ENCODE data around the gene MRPL12. TPM values are rescaled to one million over a fixed set of nuclear protein-coding genes. Genes with fewer than 3 reads are reported as not detected.

The MRPL12 gene
- total RNA-seq, 1 donor from 2014 or later = 60.7 TPM

- DNase-seq (ENCODE audit: low spot score) = no peak
Observed at GRCh38 chr17:81682565-81683207, 20.5 kb upstream of the MRPL12 start.

GRCh38 chr17:81683208-81683583, 20.0 kb upstream of the MRPL12 start:
- DNase-seq (ENCODE audit: low spot score) = no peak

- peak; percentile 99 for DNase-seq (ENCODE audit: low spot score)
Observed at GRCh38 chr17:81683584-81684441, 19.4 kb upstream of the MRPL12 start, which contains the start of the genes ARL16 and HGS. TSS of gene ARL16 (minus strand) at chr17:81683797. CDS start at chr17:81683753, 44 bp downstream. TSS of gene HGS (plus strand) at chr17:81684011. CDS start at chr17:81684067, 56 bp downstream.

DNA sequence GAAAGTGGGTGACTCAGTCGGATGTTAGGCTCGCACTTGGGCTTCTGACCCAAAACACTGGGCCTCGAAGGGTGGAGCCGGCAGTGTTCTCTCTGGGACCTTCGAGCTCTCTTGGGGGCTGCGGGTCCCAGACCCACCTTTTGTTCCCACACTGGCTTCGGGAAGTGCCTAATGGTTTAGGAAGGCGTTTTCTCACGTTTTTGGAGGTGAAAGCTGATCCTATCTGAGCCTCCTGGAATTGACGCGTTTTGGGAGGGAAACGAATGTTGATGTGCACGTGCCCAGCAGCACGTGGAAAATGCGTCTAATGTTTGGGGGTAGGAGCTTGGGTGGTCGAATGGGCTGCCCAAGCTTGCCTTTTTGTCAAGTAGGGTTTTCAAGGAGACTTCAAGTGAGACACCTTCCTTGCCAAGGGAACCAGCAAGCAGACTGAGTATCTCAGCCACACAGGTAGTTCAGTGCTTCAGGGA, 18.7 kb upstream of the MRPL12 start:
- DNase-seq (ENCODE audit: low spot score) = no peak

DNA sequence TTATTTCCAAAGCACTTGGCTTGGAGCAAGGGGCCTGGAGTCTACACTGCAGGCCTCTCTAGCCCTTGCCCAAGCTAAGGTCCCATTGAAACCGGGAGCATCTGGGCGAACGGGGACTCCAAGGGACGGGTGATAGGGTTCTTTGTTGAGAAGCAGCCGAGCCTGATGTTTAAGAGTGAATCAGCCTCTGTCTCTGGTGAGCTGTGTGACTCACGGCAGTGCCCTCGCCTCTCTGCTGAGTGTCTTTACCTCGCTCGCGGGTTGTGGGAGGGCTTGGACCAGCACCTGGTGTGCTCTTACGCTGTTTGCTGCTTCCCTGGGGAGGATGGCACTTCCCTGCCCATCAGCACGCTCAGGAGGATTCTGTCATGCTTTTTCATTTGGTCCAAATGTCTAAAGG, 18.1 kb upstream of the MRPL12 start:
- no peak for DNase-seq (ENCODE audit: low spot score)

- no peak for DNase-seq (ENCODE audit: low spot score)
Observed at GRCh38 chr17:81686614-81687013, 16.6 kb upstream of the MRPL12 start.

DNA sequence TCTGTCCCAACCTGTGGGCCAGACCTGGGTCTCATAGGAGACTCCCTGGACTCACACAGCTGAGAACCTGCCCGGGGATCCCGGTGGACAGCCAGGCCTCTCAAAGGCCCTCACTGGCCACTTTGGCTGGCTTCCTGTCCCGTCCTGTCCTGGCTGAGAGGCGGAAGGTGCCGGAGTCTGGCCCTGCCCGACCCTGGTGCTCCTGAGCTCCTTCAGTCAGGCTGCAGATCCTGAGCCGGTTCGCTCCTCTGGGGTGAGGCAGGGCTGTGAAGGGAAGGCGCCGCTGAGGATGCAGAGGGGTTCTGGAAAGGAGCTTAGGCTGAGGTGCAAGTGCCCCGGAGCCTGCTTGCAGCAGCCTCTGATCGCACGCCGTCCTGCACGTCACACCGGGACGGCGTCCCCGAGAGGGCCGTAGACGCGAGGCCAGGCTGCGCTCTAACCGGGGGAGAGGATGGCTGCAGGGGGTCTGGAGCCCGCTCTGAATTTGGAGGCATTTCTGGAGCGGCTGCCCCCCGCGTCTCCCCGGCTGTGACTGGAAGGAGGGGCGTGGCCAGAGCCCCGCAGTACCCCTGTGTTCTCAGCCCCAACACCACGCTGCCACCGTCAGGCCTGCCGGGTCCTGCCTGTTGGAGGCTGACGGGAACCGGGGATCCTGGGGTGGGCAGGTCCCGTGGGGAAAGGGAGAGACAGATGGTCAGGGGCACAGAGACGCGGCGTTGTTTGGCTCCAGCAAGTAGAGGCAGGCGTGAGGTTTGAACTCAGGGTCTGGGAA, 15.2 kb upstream of the MRPL12 start:
- no peak for DNase-seq (ENCODE audit: low spot score)

- DNase-seq (ENCODE audit: low spot score) = no peak
Observed at GRCh38 chr17:81688616-81689015, 14.6 kb upstream of the MRPL12 start.

DNA sequence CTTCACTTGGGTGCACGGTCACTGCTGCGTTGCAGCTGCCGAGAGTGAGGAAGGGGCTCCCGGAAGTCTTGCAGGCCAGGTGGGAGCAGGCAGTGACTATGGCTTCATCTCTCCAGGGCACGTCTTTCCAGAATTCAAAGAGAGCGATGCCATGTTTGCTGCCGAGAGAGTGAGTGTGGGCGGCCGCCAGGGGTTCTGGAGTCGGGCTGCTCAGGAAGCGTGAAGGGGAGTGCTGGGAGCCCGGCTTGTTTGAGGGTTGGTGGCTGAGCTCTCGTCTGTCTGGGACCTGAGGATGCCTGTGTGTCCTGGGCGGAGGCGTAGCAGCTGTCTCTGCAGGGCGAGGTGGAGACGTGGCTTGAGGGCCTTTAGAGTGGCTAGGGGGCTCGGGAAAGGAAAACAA, 13.1 kb upstream of the MRPL12 start:
- no peak for DNase-seq (ENCODE audit: low spot score)

DNA sequence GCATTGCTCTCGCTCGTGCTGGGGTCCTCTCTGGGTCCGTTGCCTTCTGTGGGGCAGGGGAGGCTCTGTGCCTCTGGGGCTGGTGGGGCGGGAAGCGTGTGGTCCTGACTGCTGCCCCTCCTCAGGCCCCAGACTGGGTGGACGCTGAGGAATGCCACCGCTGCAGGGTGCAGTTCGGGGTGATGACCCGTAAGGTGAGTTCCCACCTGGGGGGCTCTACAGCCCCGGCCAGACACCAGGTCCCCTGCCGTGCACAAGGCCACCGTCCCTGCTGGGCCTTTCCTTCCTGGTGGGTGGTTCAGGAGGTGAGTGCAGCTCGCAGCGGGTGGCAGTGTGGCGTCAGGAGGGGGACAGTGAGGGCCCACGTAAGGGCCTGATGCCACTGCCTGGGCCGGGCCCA, 12.6 kb upstream of the MRPL12 start:
- no peak for DNase-seq (ENCODE audit: low spot score)

GRCh38 chr17:81691196-81691595, 12.0 kb upstream of the MRPL12 start:
- DNase-seq (ENCODE audit: low spot score) = no peak

DNA sequence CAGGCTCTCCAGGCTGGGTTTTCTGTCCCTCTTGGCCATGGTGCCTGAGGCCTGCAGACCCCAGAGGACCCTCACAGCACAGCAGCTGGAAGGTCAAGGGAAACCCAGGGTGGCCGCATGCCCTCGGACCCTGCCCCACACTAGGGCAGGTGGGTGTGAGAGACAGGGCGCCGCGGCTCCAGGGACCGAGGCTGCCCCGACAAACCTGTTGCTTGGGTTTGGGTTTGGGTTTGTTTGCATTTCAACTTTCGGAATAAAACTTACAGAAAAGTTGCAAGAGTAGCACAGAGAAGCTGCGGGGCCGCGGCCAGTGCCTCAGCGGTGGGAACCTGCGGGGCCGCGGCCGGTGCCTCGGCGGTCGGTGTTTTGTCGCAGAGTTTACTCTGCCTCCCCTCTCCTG, 11.6 kb upstream of the MRPL12 start:
- no peak for DNase-seq (ENCODE audit: low spot score)

GRCh38 chr17:81693509-81694210, 9.5 kb upstream of the MRPL12 start:
- DNase-seq (ENCODE audit: low spot score) = no peak

GRCh38 chr17:81694810-81695209, 8.4 kb upstream of the MRPL12 start:
- no peak for DNase-seq (ENCODE audit: low spot score)

DNA sequence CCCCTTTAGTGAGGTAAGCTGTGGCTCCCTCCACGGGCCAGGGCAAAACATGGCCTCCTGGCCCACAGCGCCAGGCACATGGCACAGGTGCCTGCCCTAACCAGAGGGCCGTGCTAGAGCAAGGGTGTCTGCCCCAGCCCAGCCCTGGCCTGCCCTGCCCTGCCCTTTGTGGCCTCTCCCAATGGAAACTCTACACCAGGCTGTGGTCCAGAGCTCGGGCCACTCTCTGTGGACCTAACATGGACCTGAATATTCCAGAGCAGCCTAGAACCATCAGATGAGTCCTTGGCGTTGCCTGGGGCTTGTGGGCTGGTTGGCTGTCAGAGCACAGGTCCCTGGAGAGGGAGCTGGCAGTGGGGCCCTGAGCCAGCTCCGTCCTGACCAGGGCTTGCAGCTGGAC, 8.0 kb upstream of the MRPL12 start:
- no peak for DNase-seq (ENCODE audit: low spot score)

DNA sequence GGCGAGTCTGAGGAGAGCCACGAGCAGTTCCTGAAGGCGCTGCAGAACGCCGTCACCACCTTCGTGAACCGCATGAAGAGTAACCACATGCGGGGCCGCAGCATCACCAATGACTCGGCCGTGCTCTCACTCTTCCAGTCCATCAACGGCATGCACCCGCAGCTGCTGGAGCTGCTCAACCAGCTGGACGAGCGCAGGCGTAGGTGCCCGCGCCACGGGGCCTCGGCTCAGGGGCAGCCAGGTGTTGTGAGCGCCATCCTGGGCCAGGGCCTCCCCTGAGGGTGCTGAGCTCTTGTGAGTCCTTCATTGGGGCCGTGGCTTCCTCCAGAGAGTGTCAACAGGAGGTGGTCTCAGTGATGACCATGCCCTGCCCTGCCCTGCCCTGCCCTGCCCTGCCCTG, 7.4 kb upstream of the MRPL12 start:
- no peak for DNase-seq (ENCODE audit: low spot score)

GRCh38 chr17:81696218-81696941, 6.8 kb upstream of the MRPL12 start:
- no peak for DNase-seq (ENCODE audit: low spot score)

DNA sequence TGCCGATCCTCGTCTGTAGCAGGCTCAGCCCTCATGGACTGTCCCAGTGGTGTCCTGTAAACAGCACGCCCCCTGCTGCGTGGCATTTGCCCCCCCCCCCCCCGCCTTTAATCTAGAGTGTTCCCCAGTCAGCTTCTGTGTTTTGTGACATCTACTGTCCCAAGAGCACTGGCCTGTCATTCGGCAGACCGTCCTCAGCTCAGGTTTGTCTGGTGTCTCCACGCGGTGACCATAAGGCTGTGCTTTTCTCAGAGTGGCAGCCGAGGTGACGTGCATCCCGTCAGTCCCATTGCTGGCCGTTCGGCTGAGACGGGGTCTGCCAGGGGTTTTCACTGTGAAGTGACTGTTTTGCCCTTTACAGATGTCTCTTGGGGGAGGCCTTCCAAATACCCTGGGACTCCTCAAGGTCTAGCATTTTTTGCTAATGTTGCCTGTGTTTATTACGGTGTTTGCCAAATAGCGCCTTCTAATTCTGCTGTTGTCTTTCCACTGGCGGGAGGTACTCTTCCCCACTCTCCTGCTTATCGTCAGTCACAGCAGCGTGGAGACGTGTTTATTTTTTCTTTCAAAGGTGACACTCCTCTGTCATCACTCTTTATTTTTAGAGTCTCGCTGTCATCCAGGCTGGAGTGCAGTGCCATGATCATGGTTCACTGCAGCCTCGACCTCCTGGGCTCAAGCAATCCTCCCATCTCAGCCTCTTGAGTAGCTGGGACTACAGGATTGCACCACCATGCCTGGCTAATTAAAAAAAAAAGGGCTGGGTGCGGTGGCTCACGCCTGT, 5.7 kb upstream of the MRPL12 start:
- no peak for DNase-seq (ENCODE audit: low spot score)

Data from mesenteric fat pad (tissue), 1 donor.